Measurements from ENCODE around the gene ADK. TPM values are rescaled to one million over a fixed set of nuclear protein-coding genes. Genes with fewer than 3 reads are reported as not detected.

Gene ADK
- total and polyA plus RNA-seq, 2 donors from 2014 or later = 33.0 to 38.3 TPM

DNA sequence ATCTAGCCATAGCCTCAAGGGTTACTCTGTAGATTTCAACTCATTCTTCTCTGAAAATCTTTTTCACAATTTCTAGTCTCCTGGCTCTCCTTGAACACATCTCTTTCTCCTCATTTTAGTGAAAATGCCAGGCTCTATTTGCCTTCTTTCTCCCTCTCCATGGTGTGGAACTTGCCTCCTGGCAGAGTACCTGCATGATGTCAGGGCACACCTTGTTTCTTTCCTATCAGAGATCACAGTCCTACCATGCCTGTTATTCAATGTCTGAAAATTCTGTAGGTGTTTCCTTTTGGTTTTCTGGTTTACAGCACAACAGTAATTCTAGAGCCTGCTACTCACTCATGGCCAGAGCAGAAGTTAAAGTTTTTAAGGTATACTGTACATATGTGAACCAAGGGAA, 237.8 kb downstream of the ADK start:
- no peaks in the 10 kb centered on the region for H3K27me3 ChIP-seq (ENCODE audit: control insufficient read depth, insufficient read depth, low read length)
- H3K36me3 ChIP-seq (ENCODE audit: control insufficient read depth in 2 of 3, insufficient read depth in 3 of 3, low read length in 3 of 3) = no peaks in the 10 kb centered on the region
- H3K9ac ChIP-seq (ENCODE audit: low read length in 3 of 3) = no peak overlapping the region
- no peaks in the 10 kb centered on the region for H3K9me3 ChIP-seq (ENCODE audit: control insufficient read depth in 2 of 3, insufficient read depth in 1 of 3, low read length in 3 of 3)
- DNase-seq (no peak), FAIRE-seq (no peak)
- H3K4me1 ChIP-seq (ENCODE audit: control insufficient read depth in 2 of 3, insufficient read depth in 2 of 3, low read depth in 1 of 3, low read length in 3 of 3) = no peaks in the 10 kb centered on the region
- no peak overlapping the region for H3K27ac ChIP-seq (ENCODE audit: low read depth in 2 of 2, low read length in 2 of 2)
- TF ChIP-seq, protein P1, sequence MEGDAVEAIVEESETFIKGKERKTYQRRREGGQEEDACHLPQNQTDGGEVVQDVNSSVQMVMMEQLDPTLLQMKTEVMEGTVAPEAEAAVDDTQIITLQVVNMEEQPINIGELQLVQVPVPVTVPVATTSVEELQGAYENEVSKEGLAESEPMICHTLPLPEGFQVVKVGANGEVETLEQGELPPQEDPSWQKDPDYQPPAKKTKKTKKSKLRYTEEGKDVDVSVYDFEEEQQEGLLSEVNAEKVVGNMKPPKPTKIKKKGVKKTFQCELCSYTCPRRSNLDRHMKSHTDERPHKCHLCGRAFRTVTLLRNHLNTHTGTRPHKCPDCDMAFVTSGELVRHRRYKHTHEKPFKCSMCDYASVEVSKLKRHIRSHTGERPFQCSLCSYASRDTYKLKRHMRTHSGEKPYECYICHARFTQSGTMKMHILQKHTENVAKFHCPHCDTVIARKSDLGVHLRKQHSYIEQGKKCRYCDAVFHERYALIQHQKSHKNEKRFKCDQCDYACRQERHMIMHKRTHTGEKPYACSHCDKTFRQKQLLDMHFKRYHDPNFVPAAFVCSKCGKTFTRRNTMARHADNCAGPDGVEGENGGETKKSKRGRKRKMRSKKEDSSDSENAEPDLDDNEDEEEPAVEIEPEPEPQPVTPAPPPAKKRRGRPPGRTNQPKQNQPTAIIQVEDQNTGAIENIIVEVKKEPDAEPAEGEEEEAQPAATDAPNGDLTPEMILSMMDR (IDR thresholded peaks at IDR 0.05; ENCODE audit: borderline replicate concordance, extremely low read depth, insufficient read depth) = no peak
- intact Hi-C loops (cut with DNase I) = no loop called here
- H3K4me3 ChIP-seq (ENCODE audit: low read length in 3 of 3) = no peak overlapping the region

DNA sequence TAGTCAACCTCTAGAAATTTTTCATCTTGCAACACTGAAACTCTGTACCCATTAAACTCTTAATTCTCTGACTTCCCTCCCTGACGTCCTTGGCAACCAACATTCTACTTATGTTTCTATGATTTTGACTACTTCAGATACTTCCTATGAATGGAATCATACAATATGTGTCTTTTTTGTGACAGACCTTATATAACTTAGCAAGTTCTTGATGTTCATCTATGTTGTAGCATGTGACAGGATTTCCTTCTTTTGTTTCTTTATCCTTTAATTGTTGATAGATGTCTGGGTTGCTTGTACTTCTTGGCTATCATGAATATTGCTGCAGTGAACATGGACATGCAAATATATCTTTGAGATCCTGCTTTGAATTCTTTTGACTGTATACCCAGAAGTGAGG, 240.8 kb downstream of the ADK start:
- no peak for FAIRE-seq

DNA sequence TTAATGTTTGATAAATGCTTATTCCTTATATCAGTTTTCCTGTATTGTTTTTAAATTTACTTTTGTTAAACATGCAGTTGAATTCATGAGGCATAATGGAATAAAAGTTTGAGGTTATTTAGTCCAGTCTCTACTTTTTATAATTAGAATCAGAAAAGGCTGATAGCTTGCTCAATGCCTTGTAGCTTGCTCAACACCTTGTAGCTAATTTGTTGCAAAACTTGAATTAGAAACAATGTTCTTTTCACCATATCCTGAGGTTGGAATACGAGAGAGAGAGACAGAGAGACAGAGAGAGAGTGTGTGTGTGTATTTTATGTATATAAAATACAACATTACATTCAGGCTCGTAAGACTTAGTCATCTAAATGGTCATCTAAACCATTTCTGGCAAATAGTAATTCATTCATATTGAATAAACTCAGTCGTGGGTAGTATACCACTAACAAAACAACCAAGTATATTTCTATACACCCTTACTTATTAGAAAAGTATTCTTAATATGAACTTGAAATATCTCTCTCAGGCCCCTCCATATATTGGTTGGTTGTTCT, 243.5 kb downstream of the ADK start:
- intact Hi-C loops (cut with DNase I) = no loop called here
- FAIRE-seq = no peak
- no peaks in the 10 kb centered on the region for H3K9me3 ChIP-seq (ENCODE audit: control insufficient read depth in 2 of 3, insufficient read depth in 1 of 3, low read length in 3 of 3)

More for the DNA sequence above, 240.8 kb downstream of the ADK start:
- H3K36me3 ChIP-seq (ENCODE audit: control insufficient read depth in 2 of 3, insufficient read depth in 3 of 3, low read length in 3 of 3) = no peaks in the 10 kb centered on the region
- intact Hi-C loops (cut with DNase I) = no loop called here
- no peak overlapping the region for H3K4me3 ChIP-seq (ENCODE audit: low read length in 3 of 3)
- H3K4me1 ChIP-seq (ENCODE audit: control insufficient read depth in 2 of 3, insufficient read depth in 2 of 3, low read depth in 1 of 3, low read length in 3 of 3) = no peaks in the 10 kb centered on the region
- no peaks in the 10 kb centered on the region for H3K27me3 ChIP-seq (ENCODE audit: control insufficient read depth, insufficient read depth, low read length)
- no peaks in the 10 kb centered on the region for H3K9me3 ChIP-seq (ENCODE audit: control insufficient read depth in 2 of 3, insufficient read depth in 1 of 3, low read length in 3 of 3)
- no peak overlapping the region for H3K9ac ChIP-seq (ENCODE audit: low read length in 3 of 3)
- H3K27ac ChIP-seq (ENCODE audit: low read depth in 2 of 2, low read length in 2 of 2) = no peak overlapping the region
- DNase-seq = no peak
- TF ChIP-seq, protein P1 (IDR thresholded peaks at IDR 0.05; ENCODE audit: borderline replicate concordance, extremely low read depth, insufficient read depth) = no peak

More for the DNA sequence above, 243.5 kb downstream of the ADK start:
- Histone ChIP-seq H3K4me1 (ENCODE audit: control insufficient read depth in 2 of 3, insufficient read depth in 2 of 3, low read depth in 1 of 3, low read length in 3 of 3) (no peaks in the 10 kb centered on the region), H3K4me3 (ENCODE audit: low read length in 3 of 3) (no peak overlapping the region), H3K36me3 (ENCODE audit: control insufficient read depth in 2 of 3, insufficient read depth in 3 of 3, low read length in 3 of 3) (no peaks in the 10 kb centered on the region), H3K9ac (ENCODE audit: low read length in 3 of 3) (no peak overlapping the region), H3K27me3 (ENCODE audit: control insufficient read depth, insufficient read depth, low read length) (no peaks in the 10 kb centered on the region), H3K27ac (ENCODE audit: low read depth in 2 of 2, low read length in 2 of 2) (no peak overlapping the region)
- TF ChIP-seq, protein P1 (IDR thresholded peaks at IDR 0.05; ENCODE audit: borderline replicate concordance, extremely low read depth, insufficient read depth) = no peak
- DNase-seq = no peak
